Loucy (cell line): ENCODE results near the gene EXD3.

ENCODE experiments used
- H2AFZ ChIP-seq: fragments of 200-600 bp; sonication (generic); 2 replicates; pipeline ENCODE4 v1.6.0; 2016; ENCODE audit warnings: antibody characterized with exemption, mild to moderate bottlenecking, low read length, moderate library complexity
- H3F3A ChIP-seq: fragments of 200-600 bp; 2 replicates; pipeline ENCODE4 v1.6.0; 2016; ENCODE audit warnings: antibody characterized with exemption, low read depth, mild to moderate bottlenecking
- H3K27me3 ChIP-seq: fragments of 200-600 bp; sonication (generic); 2 replicates; pipeline ENCODE4 v1.6.1; 2014; ENCODE audit warnings: low read length, mild to moderate bottlenecking; ENCODE audit not compliant: insufficient read depth, poor library complexity, severe bottlenecking
- H3K36me3 ChIP-seq: fragments of 200-600 bp; sonication (generic); 2 replicates; pipeline ENCODE4 v1.6.1; 2016; ENCODE audit warnings: low read length; ENCODE audit not compliant: insufficient read depth
- H3K4me1 ChIP-seq: fragments of 200-600 bp; sonication (generic); 2 replicates; pipeline ENCODE4 v1.5.1; 2014; ENCODE audit warnings: low read length, mild to moderate bottlenecking; ENCODE audit not compliant: insufficient read depth, poor library complexity, severe bottlenecking
- H3K4me2 ChIP-seq: fragments of 200-600 bp; sonication (generic); 2 replicates; pipeline ENCODE4 v1.6.0; 2014; ENCODE audit warnings: antibody characterized with exemption, low read length, low read depth, mild to moderate bottlenecking; ENCODE audit not compliant: poor library complexity, severe bottlenecking
- H3K4me3 ChIP-seq: fragments of 200-600 bp; sonication (generic); 2 replicates; pipeline ENCODE4 v1.5.1; 2014; ENCODE audit warnings: low read length, mild to moderate bottlenecking, mixed read lengths; ENCODE audit not compliant: poor library complexity, severe bottlenecking
- H3K79me2 ChIP-seq: fragments of 200-600 bp; sonication (generic); 2 replicates; pipeline ENCODE4 v1.6.1; 2014; ENCODE audit warnings: low read length; ENCODE audit not compliant: insufficient read depth
- H3K9ac ChIP-seq: fragments of 200-600 bp; sonication (generic); 2 replicates; pipeline ENCODE4 v1.6.0; 2014; ENCODE audit warnings: mild to moderate bottlenecking, low read depth, low read length, moderate library complexity; ENCODE audit not compliant: poor library complexity, severe bottlenecking
- H3K9me2 ChIP-seq: fragments of 200-600 bp; sonication (generic); replicated peaks from 2 replicates; pipeline ENCODE4 v1.6.1; 2016; ENCODE audit warnings: low read depth, low read length, mixed read lengths
- H3K9me3 ChIP-seq: fragments of 200-600 bp; sonication (generic); 2 replicates; pipeline ENCODE4 v1.6.1; 2014; ENCODE audit warnings: mild to moderate bottlenecking, antibody characterized with exemption, low read length, low read depth; ENCODE audit not compliant: insufficient read depth
- H4K20me1 ChIP-seq: fragments of 200-600 bp; sonication (generic); 2 replicates; pipeline ENCODE4 v1.6.0; 2014; ENCODE audit warnings: antibody characterized with exemption, low read length, mild to moderate bottlenecking; ENCODE audit not compliant: insufficient read depth, poor library complexity, severe bottlenecking
- CTCF ChIP-seq: fragments of 200-600 bp; sonication (generic); conservative IDR thresholded peaks from 2 replicates; pipeline ENCODE4 v1.5.1; 2014; ENCODE audit warnings: mild to moderate bottlenecking, antibody characterized with exemption, low read length
- EZH2phosphoT487 ChIP-seq: fragments of 200-600 bp; IDR thresholded peaks from 2 replicates; pipeline ENCODE4 v1.6.1; 2018; ENCODE audit warnings: antibody characterized with exemption, mild to moderate bottlenecking, moderate library complexity, borderline replicate concordance

Gene EXD3

DNA sequence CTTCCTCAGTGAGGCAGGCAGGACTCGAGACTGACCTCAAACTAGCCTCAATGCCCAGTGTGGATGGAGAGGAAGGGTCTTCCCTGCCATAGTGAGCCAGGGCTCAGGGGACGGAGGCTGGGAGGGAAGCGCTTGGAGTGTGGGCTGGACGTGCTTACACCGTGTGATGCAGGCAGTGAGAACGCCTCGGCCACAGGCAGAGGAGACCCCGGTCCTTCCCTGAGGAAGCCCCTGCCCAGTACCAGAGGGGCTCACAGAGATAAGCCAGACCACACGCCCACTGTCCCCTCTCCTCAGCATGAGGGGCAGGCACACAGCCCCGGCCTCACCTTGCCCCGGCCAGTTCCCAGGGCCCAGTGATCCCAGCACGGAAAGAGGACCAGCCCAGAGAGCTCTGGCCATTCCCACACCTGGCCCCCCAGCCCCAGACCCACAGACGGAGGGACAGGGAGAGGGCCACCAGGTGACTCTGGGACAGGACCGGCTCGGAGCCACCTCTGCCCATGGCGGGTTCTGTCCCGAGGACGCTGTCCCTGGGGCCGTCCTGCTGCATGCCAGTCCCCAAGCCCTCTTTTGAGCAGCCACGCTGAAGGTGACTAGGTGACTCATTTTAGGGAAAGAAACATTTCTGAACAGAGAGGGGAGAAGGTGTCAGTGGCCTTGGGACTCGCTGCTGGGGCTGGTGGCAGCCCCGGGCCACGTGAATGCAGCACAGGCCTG lies 42.2 kb upstream of the EXD3 start:
- TF ChIP-seq CTCF (no peak), EZH2phosphoT487 (no peak)
- Histone ChIP-seq H4K20me1 (no peaks in the 10 kb centered on the region), H3K9me3 (peaks cover 4% of the 10 kb centered on the region; the same call in 1 of the 2 replicates), H3K9me2 (no peaks in the 10 kb centered on the region), H3K36me3 (no peaks in the 10 kb centered on the region), H3K4me1 (no peaks in the 10 kb centered on the region), H3K9ac (no peak overlapping the region), H2AFZ (no peak overlapping the region), H3K4me2 (no peak overlapping the region), H3K4me3 (no peak overlapping the region), H3K79me2 (no peaks in the 10 kb centered on the region), H3K27me3 (no peaks in the 10 kb centered on the region), H3F3A (no peaks in the 10 kb centered on the region)

GRCh38 chr9:137464291-137464999 lies 41.5 kb upstream of the EXD3 start:
- TF ChIP-seq CTCF: no peak
- TF ChIP-seq EZH2phosphoT487: no peak
- Histone ChIP-seq H4K20me1 (no peaks in the 10 kb centered on the region), H3K9ac (no peak overlapping the region), H3K4me1 (no peaks in the 10 kb centered on the region), H3K9me3 (peaks cover 4% of the 10 kb centered on the region; the same call in 1 of the 2 replicates), H3K27me3 (no peaks in the 10 kb centered on the region), H3K9me2 (no peaks in the 10 kb centered on the region), H3F3A (no peaks in the 10 kb centered on the region), H3K4me2 (no peak overlapping the region), H2AFZ (no peak overlapping the region), H3K36me3 (no peaks in the 10 kb centered on the region), H3K4me3 (no peak overlapping the region), H3K79me2 (no peaks in the 10 kb centered on the region)

GRCh38 chr9:137463931-137464290 lies 40.9 kb upstream of the EXD3 start:
- no peaks in the 10 kb centered on the region for H3K9me2 ChIP-seq
- H3F3A ChIP-seq: no peaks in the 10 kb centered on the region
- no peak for TF ChIP-seq CTCF
- TF ChIP-seq EZH2phosphoT487: no peak
- H2AFZ ChIP-seq: no peak overlapping the region
- peaks cover 4% of the 10 kb centered on the region; the same call in 1 of the 2 replicates for H3K9me3 ChIP-seq
- H3K4me3 ChIP-seq: no peak overlapping the region
- no peaks in the 10 kb centered on the region for H3K4me1 ChIP-seq
- no peaks in the 10 kb centered on the region for H3K36me3 ChIP-seq
- H3K79me2 ChIP-seq: no peaks in the 10 kb centered on the region
- H3K9ac ChIP-seq: no peak overlapping the region
- no peak overlapping the region for H3K4me2 ChIP-seq
- H4K20me1 ChIP-seq: no peaks in the 10 kb centered on the region
- H3K27me3 ChIP-seq: no peaks in the 10 kb centered on the region
